ENCODE data around the gene KCNAB2. TPM values are rescaled to one million over a fixed set of nuclear protein-coding genes. Genes with fewer than 3 reads are reported as not detected.
"Not testable (repeated sequence)": the region's sequence is repeated elsewhere in the genome, so short reads cannot be mapped to it uniquely, and the experiment has no call there.

KCNAB2 gene
- total RNA-seq, 1 donor from 2014 or later, result 2.2 TPM

DNA sequence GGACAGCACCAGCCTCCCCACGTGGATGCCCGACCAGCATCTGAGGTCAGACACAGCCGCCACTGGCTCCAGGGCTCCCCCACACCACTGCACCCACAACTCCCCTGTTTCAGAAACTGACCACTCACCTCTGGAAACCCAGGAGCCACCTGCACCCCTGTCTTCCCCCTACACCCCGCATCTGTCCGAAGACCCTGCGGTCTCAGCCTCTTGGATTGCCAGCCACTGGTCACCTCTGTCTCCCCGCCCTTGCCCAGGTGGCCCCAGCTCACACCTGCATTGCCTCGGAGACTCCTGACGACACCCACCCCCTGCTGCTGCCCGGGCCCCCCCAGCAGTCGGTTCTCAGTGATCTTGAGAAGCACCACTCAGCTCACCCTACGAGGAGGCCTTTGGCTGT lies 32.2 kb upstream of the KCNAB2 start:
- Mint-ChIP-seq H3K4me1 (peaks cover 11% of the 10 kb centered on the region), H3K27me3 (ENCODE audit: insufficient read depth, low read depth) (peaks cover 13% of the 10 kb centered on the region), H3K36me3 (no peaks in the 10 kb centered on the region), H3K9me3 (no peaks in the 10 kb centered on the region), H3K4me3 (no peak overlapping the region), H3K27ac (no peak overlapping the region)
- Histone ChIP-seq H3K9me3 (ENCODE audit: low read depth) (no peaks in the 10 kb centered on the region), H2AFZ (replicated peaks) (no peak overlapping the region), H3K4me3 (no peak overlapping the region), H3K79me2 (ENCODE audit: low read depth) (no peaks in the 10 kb centered on the region), H3K27me3 (no peaks in the 10 kb centered on the region), H4K20me1 (ENCODE audit: low read depth) (no peaks in the 10 kb centered on the region), H3K27ac (no peak overlapping the region), H3K4me1 (no peaks in the 10 kb centered on the region), H3K9ac (no peak overlapping the region), H3F3A (ENCODE audit: low read depth) (no peaks in the 10 kb centered on the region), H3K4me2 (no peak overlapping the region), H3K36me3 (no peaks in the 10 kb centered on the region)
- TF ChIP-seq, protein P1, sequence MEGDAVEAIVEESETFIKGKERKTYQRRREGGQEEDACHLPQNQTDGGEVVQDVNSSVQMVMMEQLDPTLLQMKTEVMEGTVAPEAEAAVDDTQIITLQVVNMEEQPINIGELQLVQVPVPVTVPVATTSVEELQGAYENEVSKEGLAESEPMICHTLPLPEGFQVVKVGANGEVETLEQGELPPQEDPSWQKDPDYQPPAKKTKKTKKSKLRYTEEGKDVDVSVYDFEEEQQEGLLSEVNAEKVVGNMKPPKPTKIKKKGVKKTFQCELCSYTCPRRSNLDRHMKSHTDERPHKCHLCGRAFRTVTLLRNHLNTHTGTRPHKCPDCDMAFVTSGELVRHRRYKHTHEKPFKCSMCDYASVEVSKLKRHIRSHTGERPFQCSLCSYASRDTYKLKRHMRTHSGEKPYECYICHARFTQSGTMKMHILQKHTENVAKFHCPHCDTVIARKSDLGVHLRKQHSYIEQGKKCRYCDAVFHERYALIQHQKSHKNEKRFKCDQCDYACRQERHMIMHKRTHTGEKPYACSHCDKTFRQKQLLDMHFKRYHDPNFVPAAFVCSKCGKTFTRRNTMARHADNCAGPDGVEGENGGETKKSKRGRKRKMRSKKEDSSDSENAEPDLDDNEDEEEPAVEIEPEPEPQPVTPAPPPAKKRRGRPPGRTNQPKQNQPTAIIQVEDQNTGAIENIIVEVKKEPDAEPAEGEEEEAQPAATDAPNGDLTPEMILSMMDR (IDR thresholded peaks at IDR 0.05), result no peak
- TF ChIP-seq EZH2phosphoT487 (IDR thresholded peaks at IDR 0.05), result no peak
- TF ChIP-seq EZH2 (IDR thresholded peaks at IDR 0.05), result no peak
- DNase-seq (ENCODE audit: low spot score), result no peak

DNA sequence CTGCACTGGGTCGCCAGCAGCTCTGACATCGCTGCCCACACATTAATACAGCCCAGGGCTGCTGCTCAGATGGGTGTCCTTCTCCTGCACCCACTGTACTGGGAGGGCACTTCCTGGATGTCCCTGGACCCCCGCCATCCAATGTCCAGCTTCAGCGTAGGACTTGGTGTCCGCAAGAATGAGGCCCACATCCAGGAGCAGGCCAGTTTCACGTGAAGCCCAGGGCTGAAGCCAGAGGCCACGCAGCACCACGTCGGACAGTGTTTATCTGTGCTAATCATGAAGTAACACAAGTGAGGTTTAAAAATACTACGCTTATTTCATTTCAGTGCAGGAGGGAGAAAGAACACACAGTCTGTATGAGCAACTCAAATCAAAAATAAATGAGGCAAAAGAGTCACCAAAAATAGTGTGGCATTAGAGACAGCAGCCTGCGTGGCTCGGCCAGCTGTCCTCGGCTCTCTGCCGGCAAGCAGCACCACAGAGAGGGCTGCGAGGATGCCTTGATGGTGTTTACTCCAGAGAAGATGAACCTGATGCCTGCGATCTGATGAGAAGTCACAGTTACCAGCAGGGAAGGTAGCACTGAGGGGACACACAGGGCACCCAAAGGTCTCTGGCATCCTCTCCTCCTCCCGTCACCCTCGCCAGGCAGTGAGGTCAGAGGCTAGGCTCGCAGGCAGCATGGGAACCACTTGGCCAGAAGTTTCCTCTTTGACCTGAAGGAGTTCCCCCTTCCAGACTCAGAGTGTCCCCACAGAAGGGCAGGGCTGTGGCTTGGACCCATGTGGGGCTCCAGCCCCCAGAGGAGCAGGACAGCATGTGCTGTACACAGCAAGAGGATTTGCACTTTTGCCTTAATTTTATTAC lies 31.3 kb upstream of the KCNAB2 start:
- Histone ChIP-seq H3K9me3 (ENCODE audit: low read depth) (no peaks in the 10 kb centered on the region), H3F3A (ENCODE audit: low read depth) (no peaks in the 10 kb centered on the region), H3K27me3 (no peaks in the 10 kb centered on the region), H3K4me3 (no peak overlapping the region), H3K4me1 (no peaks in the 10 kb centered on the region), H3K4me2 (no peak overlapping the region), H3K79me2 (ENCODE audit: low read depth) (no peaks in the 10 kb centered on the region), H3K27ac (no peak overlapping the region), H3K9ac (no peak overlapping the region), H4K20me1 (ENCODE audit: low read depth) (no peaks in the 10 kb centered on the region), H3K36me3 (no peaks in the 10 kb centered on the region), H2AFZ (replicated peaks) (no peak overlapping the region)
- DNase-seq (ENCODE audit: low spot score), result no peak
- no peak overlapping the region for H3K27ac Mint-ChIP-seq
- no peak overlapping the region for H3K4me3 Mint-ChIP-seq
- H3K36me3 Mint-ChIP-seq, result no peaks in the 10 kb centered on the region
- H3K27me3 Mint-ChIP-seq (ENCODE audit: insufficient read depth, low read depth), result peaks cover 13% of the 10 kb centered on the region
- no peaks in the 10 kb centered on the region for H3K9me3 Mint-ChIP-seq
- TF ChIP-seq, protein P1 (IDR thresholded peaks at IDR 0.05), result no peak
- no peak for TF ChIP-seq EZH2 (IDR thresholded peaks at IDR 0.05)
- TF ChIP-seq EZH2phosphoT487 (IDR thresholded peaks at IDR 0.05), result no peak
- H3K4me1 Mint-ChIP-seq, result peaks cover 6% of the 10 kb centered on the region

DNA sequence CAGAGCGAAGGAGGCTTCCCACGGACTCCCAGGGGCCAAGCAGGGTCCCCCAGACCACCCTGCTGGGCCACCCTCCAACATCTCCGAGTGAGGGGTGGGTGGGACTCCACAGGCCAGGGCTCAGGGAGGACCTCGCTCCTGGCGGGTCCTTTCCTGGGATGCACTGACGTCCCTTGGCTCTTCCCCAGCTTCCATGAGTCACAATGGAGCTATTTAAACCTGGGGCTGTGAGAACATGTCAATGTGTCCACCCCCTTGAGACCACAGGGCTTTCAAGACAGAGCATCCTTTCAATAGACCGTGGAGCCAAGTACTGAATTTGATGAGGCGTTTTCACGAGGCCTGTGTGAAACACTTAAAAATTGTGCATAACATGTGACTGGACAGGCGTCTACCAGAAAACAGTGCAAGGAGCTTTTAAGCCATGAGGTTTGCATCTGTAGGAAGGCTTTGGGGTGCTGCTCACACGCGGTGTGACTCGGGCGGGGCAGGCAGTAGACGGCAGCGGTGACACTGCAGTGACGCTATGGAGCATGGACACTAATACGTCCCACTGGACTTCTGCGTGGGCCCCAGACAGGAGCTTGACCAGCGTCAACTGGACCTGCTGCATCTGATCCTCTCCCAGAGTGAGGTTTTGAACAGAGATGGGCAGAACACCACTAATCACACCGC lies 29.4 kb upstream of the KCNAB2 start:
- no peak overlapping the region for H3K4me2 ChIP-seq
- no peak for DNase-seq (ENCODE audit: low spot score)
- TF ChIP-seq, protein P1 (IDR thresholded peaks at IDR 0.05), result no peak
- TF ChIP-seq EZH2phosphoT487 (IDR thresholded peaks at IDR 0.05) (no peak), EZH2 (IDR thresholded peaks at IDR 0.05) (no peak)
- H3K27ac ChIP-seq, result no peak overlapping the region
- Mint-ChIP-seq H3K9me3 (no peaks in the 10 kb centered on the region), H3K27ac (no peak overlapping the region), H3K4me3 (no peak overlapping the region), H3K4me1 (peaks cover 2% of the 10 kb centered on the region), H3K36me3 (no peaks in the 10 kb centered on the region), H3K27me3 (ENCODE audit: insufficient read depth, low read depth) (peaks cover 15% of the 10 kb centered on the region)
- no peak overlapping the region for H3K4me3 ChIP-seq
- no peaks in the 10 kb centered on the region for H3K36me3 ChIP-seq
- no peaks in the 10 kb centered on the region for H3K4me1 ChIP-seq
- H3F3A ChIP-seq (ENCODE audit: low read depth), result no peaks in the 10 kb centered on the region
- no peaks in the 10 kb centered on the region for H3K79me2 ChIP-seq (ENCODE audit: low read depth)
- no peak overlapping the region for H3K9ac ChIP-seq
- no peaks in the 10 kb centered on the region for H4K20me1 ChIP-seq (ENCODE audit: low read depth)
- H3K9me3 ChIP-seq (ENCODE audit: low read depth), result no peaks in the 10 kb centered on the region
- no peak overlapping the region for H2AFZ ChIP-seq (replicated peaks)
- no peaks in the 10 kb centered on the region for H3K27me3 ChIP-seq

DNA sequence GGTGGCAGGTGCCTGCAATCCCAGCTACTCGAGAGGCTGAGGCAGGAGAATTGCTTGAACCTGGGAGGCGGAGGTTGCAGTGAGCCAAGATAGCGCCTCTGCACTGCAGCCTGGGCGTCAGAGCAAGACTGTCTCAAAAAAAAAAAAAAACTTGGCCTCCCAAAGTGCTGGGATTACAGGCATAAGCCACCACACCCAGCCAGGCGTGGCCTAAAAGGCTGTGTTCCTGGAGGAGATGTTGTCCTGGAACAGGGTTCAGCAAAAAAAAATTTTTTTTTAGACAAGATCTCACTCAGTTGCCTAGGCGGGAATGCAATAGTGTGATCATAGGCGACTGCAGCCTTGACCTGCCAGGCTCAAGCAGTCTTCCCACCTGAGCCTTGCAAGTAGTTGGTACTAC lies 28.0 kb upstream of the KCNAB2 start:
- H3K27me3 ChIP-seq; H3K27ac ChIP-seq; DNase-seq (ENCODE audit: low spot score); H4K20me1 ChIP-seq (ENCODE audit: low read depth); H3K36me3 Mint-ChIP-seq; H3K4me2 ChIP-seq; H3K4me1 ChIP-seq; H3F3A ChIP-seq (ENCODE audit: low read depth); H3K4me3 Mint-ChIP-seq; H2AFZ ChIP-seq (replicated peaks); H3K4me1 Mint-ChIP-seq; H3K9ac ChIP-seq; H3K9me3 ChIP-seq (ENCODE audit: low read depth); H3K27ac Mint-ChIP-seq; H3K36me3 ChIP-seq; H3K79me2 ChIP-seq (ENCODE audit: low read depth); H3K4me3 ChIP-seq; H3K9me3 Mint-ChIP-seq: not testable (repeated sequence)
- H3K27me3 Mint-ChIP-seq (ENCODE audit: insufficient read depth, low read depth), result peaks cover 15% of the 10 kb centered on the region
